Lower leg skin (tissue), 4 donors: ENCODE measurements around the gene CTSE. TPM values are rescaled to one million over a fixed set of nuclear protein-coding genes. Genes with fewer than 3 reads are reported as not detected.

Experiments used
- DNase-seq, 2 donors: peaks; one replicate each; pipeline ENCODE4 v3.0.0-alpha.2; 2019; ENCODE audit warnings: low spot score in 2 of 2
- H3K4me3 ChIP-seq: fragments of 200-600 bp; sonication (generic); 2 replicates; pipeline ENCODE4 v1.5.1; 2017; ENCODE audit warnings: mild to moderate bottlenecking, low read depth; ENCODE audit not compliant: poor library complexity, severe bottlenecking
- CTCF ChIP-seq, 3 donors: fragments of 450-650 bp; IDR thresholded peaks; one replicate each; pipeline ENCODE4 v1.5.1; 2016; ENCODE audit warnings: antibody characterized with exemption in 3 of 3, mild to moderate bottlenecking in 3 of 3, moderate library complexity in 2 of 3
- POLR2A ChIP-seq, 2 donors: fragments of 450-650 bp; IDR thresholded peaks; one replicate each; pipeline ENCODE4 v1.6.1; 2016 to 2017; ENCODE audit warnings: antibody characterized with exemption in 2 of 2, mild to moderate bottlenecking in 1 of 2, moderate library complexity in 1 of 2
- WGBS, 2 donors: methylation state at CpG; one replicate each; pipeline ENCODE4 v1.1.5; 2018; 5-methylcytosine and 5-hydroxymethylcytosine counted together
- intact Hi-C: fragments of 100-400 bp; cut with DNase I; formaldehyde crosslinking; loops from one replicate; pipeline ENCODE4 v1.15.0; 2023; ENCODE audit warnings: low total_unique reads
- total RNA-seq, 4 donors: library from RNA; depleted of rRNA; stranded (reverse); fragments of >200 nt; gene quantifications; one replicate each; pipeline ENCODE4 v1.1.0, GENCODE V29; 2016

The CTSE gene
- total RNA-seq, 4 donors from 2014 or later: not detected

- no peak overlapping the region for H3K4me3 ChIP-seq
- no peak for DNase-seq
- TF ChIP-seq CTCF (IDR thresholded peaks at IDR 0.05) (no peak), POLR2A (IDR thresholded peaks at IDR 0.05) (no peak)
- intact Hi-C loops: no loop called here
- 87% methylated on average over 2 of the region's 2 CpGs for WGBS, 2 donors
These were observed 33.5 kb downstream of the CTSE start for GRCh38 chr1:205990226-205990625.

DNA sequence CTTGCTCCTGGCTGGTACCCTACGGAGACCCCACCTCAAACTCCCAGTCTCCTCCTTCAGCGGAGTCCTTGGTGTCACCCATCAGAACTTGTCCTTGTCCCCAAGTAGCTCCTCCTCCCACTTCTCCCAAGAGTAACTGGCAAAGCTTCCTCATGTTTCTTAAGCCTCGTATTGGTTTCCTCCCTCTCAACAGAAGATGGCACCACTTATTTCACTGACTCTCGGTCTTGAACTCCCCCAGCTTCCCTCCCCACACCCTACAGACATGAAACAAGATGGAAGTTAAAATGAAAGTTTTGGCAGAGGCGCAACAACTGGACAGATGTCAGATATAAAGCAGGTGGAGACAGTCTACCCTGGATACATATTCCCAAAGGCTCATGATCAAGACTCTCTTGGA lies 33.9 kb downstream of the CTSE start:
- intact Hi-C loops: no loop called here
- DNase-seq: no peak
- TF ChIP-seq CTCF (IDR thresholded peaks at IDR 0.05): no peak
- no peak for TF ChIP-seq POLR2A (IDR thresholded peaks at IDR 0.05)
- H3K4me3 ChIP-seq: no peak overlapping the region
- WGBS, 2 donors: 76 to 85% methylated on average over 5 of the region's 5 CpGs

DNA sequence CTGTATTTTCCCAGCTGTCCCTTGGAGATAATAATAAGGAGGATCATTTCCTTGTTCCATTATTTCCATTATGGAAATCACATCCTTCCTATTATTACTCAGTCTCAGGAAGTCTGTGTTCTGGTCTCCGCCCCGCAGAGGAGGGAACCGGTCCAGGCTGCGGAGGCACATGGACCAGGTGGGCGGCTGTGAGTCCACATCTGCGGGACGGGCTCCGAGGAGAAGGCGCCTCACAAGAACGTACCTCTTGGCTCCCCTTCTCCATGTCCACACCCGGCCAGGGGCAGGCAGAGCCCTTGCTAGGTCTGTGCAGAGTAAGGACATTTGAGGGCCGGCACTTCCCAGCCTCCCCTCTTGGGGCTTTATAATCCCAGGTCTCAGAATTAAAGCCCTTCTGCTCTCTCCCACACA lies 35.1 kb downstream of the CTSE start:
- H3K4me3 ChIP-seq: no peak overlapping the region
- WGBS, 2 donors: 31 to 52% methylated on average over 12 of the region's 12 CpGs
- TF ChIP-seq CTCF (IDR thresholded peaks at IDR 0.05) (no peak), POLR2A (IDR thresholded peaks at IDR 0.05) (no peak)
- no peak for DNase-seq
- intact Hi-C loops: no loop called here

GRCh38 chr1:205986861-205987260 lies 36.8 kb downstream of the CTSE start:
- WGBS, 2 donors: 36 to 49% methylated on average over 2 of the region's 2 CpGs
- intact Hi-C loops: no loop called here
- no peak for TF ChIP-seq CTCF (IDR thresholded peaks at IDR 0.05)
- no peak for TF ChIP-seq POLR2A (IDR thresholded peaks at IDR 0.05)
- no peak for DNase-seq
- no peak overlapping the region for H3K4me3 ChIP-seq

DNA sequence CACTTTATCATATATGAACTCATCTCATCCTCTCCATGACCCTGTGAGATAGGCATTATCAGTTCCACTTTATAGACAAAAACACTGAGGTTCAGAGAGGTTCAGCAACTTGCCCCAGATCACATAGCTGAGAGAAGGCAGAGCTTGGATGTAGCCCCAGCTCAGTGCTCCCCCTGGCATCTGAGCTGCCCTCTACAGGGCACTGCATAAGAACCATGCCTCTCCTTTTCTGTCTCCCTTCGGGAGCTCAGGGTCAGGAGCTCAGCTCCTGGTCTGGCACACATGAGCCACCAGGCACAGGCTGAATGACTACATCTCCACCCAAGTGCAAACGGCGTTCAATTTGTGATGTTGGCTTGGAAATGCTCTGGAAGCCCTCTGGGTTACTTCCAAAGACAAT lies 37.4 kb downstream of the CTSE start:
- TF ChIP-seq CTCF (IDR thresholded peaks at IDR 0.05) (no peak), POLR2A (IDR thresholded peaks at IDR 0.05) (no peak)
- WGBS, 2 donors: 35 to 42% methylated on average over 3 of the region's 3 CpGs
- DNase-seq: no peak
- H3K4me3 ChIP-seq: no peak overlapping the region
- intact Hi-C loops: no loop called here

- no peak for TF ChIP-seq POLR2A (IDR thresholded peaks at IDR 0.05)
- TF ChIP-seq CTCF (IDR thresholded peaks at IDR 0.05): no peak
- 49 to 71% methylated on average over 9 of the region's 9 CpGs for WGBS, 2 donors
- DNase-seq: no peak
- intact Hi-C loops: no loop called here
- no peak overlapping the region for H3K4me3 ChIP-seq
These were observed 38.2 kb downstream of the CTSE start for GRCh38 chr1:205985330-205986005.
